Measurements from ENCODE around the gene MCOLN2.

The MCOLN2 gene

DNA sequence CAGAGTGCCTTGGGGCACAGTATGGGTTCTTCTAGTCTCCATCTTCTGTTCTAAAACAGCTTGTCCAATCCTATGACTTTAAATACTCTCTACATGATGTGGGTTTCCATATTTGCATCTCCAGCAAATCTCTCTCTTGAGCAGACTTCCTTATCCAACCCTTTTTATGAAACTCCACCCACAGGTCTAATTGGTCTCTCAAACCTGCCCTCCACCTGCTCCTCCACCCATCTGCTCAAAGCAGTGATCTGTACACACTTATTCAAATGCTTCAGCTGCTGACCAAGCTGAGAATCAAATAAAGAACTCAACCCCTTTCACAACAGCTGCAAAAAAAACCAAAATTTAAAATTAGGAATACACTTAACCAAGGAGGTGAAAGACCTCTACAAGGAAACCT is 11.5 kb downstream of the MCOLN2 start:
- no peak for DNase-seq (ENCODE audit: low read depth in 1 of 2, low spot score in 1 of 2)
- TF ChIP-seq SPI1 (IDR thresholded peaks at IDR 0.05; ENCODE audit: borderline replicate concordance, low read depth) (no peak), GABPA (IDR thresholded peaks at IDR 0.05; ENCODE audit: low read depth) (no peak), POLR2AphosphoS5 (IDR thresholded peaks at IDR 0.05; ENCODE audit: low read depth) (no peak)
- TF ChIP-seq, protein P1, sequence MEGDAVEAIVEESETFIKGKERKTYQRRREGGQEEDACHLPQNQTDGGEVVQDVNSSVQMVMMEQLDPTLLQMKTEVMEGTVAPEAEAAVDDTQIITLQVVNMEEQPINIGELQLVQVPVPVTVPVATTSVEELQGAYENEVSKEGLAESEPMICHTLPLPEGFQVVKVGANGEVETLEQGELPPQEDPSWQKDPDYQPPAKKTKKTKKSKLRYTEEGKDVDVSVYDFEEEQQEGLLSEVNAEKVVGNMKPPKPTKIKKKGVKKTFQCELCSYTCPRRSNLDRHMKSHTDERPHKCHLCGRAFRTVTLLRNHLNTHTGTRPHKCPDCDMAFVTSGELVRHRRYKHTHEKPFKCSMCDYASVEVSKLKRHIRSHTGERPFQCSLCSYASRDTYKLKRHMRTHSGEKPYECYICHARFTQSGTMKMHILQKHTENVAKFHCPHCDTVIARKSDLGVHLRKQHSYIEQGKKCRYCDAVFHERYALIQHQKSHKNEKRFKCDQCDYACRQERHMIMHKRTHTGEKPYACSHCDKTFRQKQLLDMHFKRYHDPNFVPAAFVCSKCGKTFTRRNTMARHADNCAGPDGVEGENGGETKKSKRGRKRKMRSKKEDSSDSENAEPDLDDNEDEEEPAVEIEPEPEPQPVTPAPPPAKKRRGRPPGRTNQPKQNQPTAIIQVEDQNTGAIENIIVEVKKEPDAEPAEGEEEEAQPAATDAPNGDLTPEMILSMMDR (IDR thresholded peaks at IDR 0.05; ENCODE audit: insufficient read depth, low read length), result no peak
- TF ChIP-seq, protein P2, sequence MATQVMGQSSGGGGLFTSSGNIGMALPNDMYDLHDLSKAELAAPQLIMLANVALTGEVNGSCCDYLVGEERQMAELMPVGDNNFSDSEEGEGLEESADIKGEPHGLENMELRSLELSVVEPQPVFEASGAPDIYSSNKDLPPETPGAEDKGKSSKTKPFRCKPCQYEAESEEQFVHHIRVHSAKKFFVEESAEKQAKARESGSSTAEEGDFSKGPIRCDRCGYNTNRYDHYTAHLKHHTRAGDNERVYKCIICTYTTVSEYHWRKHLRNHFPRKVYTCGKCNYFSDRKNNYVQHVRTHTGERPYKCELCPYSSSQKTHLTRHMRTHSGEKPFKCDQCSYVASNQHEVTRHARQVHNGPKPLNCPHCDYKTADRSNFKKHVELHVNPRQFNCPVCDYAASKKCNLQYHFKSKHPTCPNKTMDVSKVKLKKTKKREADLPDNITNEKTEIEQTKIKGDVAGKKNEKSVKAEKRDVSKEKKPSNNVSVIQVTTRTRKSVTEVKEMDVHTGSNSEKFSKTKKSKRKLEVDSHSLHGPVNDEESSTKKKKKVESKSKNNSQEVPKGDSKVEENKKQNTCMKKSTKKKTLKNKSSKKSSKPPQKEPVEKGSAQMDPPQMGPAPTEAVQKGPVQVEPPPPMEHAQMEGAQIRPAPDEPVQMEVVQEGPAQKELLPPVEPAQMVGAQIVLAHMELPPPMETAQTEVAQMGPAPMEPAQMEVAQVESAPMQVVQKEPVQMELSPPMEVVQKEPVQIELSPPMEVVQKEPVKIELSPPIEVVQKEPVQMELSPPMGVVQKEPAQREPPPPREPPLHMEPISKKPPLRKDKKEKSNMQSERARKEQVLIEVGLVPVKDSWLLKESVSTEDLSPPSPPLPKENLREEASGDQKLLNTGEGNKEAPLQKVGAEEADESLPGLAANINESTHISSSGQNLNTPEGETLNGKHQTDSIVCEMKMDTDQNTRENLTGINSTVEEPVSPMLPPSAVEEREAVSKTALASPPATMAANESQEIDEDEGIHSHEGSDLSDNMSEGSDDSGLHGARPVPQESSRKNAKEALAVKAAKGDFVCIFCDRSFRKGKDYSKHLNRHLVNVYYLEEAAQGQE (IDR thresholded peaks at IDR 0.05; ENCODE audit: insufficient replicate concordance, low read depth), result no peak
- no peak overlapping the region for H3K4me3 ChIP-seq (replicated peaks; ENCODE audit: insufficient read depth, low read length)

DNA sequence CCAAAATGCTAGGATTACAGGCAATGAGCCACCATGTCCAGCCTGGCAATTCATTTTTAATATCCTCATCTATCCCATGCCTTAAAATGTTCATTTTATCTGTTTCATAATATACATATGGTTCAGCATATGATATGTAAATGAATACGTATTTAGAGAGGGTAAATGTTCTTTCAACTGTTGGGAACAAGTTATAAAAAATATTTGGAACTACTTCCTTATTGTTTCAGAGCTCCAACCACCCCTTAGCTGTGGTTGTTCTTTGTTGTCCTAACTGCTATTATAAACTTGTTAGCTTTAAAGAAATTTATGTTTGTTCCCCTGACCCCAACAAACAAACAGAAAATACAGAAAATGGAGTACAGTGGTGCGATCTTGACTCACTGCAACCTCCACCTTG is 14.5 kb downstream of the MCOLN2 start:
- TF ChIP-seq, protein P1 (IDR thresholded peaks at IDR 0.05; ENCODE audit: insufficient read depth, low read length), result no peak
- TF ChIP-seq GABPA (IDR thresholded peaks at IDR 0.05; ENCODE audit: low read depth) (no peak), SPI1 (IDR thresholded peaks at IDR 0.05; ENCODE audit: borderline replicate concordance, low read depth) (no peak), POLR2AphosphoS5 (IDR thresholded peaks at IDR 0.05; ENCODE audit: low read depth) (no peak)
- TF ChIP-seq, protein P2 (IDR thresholded peaks at IDR 0.05; ENCODE audit: insufficient replicate concordance, low read depth), result no peak
- no peak for DNase-seq (ENCODE audit: low read depth in 1 of 2, low spot score in 1 of 2)
- Histone ChIP-seq H3K27me3 (ENCODE audit: insufficient read depth, poor library complexity, severe bottlenecking) (no peaks in the 10 kb centered on the region), H3K4me3 (replicated peaks; ENCODE audit: insufficient read depth, low read length) (no peak overlapping the region), H3K27ac (replicated peaks) (no peak overlapping the region)

More for the DNA sequence above, 11.5 kb downstream of the MCOLN2 start:
- Histone ChIP-seq H3K27ac (replicated peaks) (no peak overlapping the region), H3K27me3 (ENCODE audit: insufficient read depth, poor library complexity, severe bottlenecking) (no peaks in the 10 kb centered on the region)

DNA sequence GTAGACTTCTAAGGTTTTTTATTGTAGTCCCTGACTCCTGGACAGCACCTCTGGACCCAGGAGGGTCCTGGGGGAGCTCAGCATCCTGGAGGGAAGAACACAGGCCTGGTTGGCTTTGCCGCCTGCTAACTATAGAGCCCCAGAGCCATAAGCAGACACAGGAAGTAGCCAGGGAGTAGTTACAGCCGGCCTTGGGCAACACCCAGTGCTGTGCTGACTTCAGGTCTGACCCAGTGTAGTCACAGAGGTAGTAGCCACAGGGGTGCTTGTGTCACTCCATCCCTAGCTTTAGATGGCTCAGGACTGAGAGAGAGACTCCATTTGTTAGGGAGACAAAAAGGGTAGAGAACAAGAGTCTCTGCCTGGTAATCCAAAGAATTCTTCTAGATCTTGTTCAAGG is 21.9 kb downstream of the MCOLN2 start:
- Histone ChIP-seq H3K27ac (replicated peaks) (no peak overlapping the region), H3K27me3 (ENCODE audit: insufficient read depth, poor library complexity, severe bottlenecking) (no peaks in the 10 kb centered on the region), H3K4me3 (replicated peaks; ENCODE audit: insufficient read depth, low read length) (no peak overlapping the region)
- no peak for DNase-seq (ENCODE audit: low read depth in 1 of 2, low spot score in 1 of 2)
- TF ChIP-seq SPI1 (IDR thresholded peaks at IDR 0.05; ENCODE audit: borderline replicate concordance, low read depth), result no peak
- TF ChIP-seq POLR2AphosphoS5 (IDR thresholded peaks at IDR 0.05; ENCODE audit: low read depth), result no peak
- TF ChIP-seq GABPA (IDR thresholded peaks at IDR 0.05; ENCODE audit: low read depth), result no peak
- TF ChIP-seq, protein P2 (IDR thresholded peaks at IDR 0.05; ENCODE audit: insufficient replicate concordance, low read depth), result no peak
- TF ChIP-seq, protein P1 (IDR thresholded peaks at IDR 0.05; ENCODE audit: insufficient read depth, low read length), result no peak
